Neural crest cell (in vitro differentiated cells): ENCODE data around the gene MROH2B. TPM values are rescaled to one million over a fixed set of nuclear protein-coding genes. Genes with fewer than 3 reads are reported as not detected.

Source experiments
- DNase-seq: peaks from one replicate; pipeline ENCODE4 v3.0.0; 2021; ENCODE audit warnings: low read depth, mixed read lengths, low spot score
- H3K27ac Mint-ChIP-seq: one replicate; pipeline ENCODE4 v1.8.0; 2021; ENCODE audit warnings: mild to moderate bottlenecking, mixed read lengths; ENCODE audit not compliant: unreplicated experiment
- H3K27me3 Mint-ChIP-seq: 2 replicates; pipeline ENCODE4 v1.8.0; 2021; ENCODE audit warnings: low read depth, mild to moderate bottlenecking, mixed read lengths
- H3K36me3 Mint-ChIP-seq: 2 replicates; pipeline ENCODE4 v1.8.0; 2021; ENCODE audit warnings: low read depth, mild to moderate bottlenecking, mixed read lengths
- H3K4me1 Mint-ChIP-seq: 2 replicates; pipeline ENCODE4 v1.8.0; 2021; ENCODE audit warnings: mixed read lengths
- H3K4me3 Mint-ChIP-seq: one replicate; pipeline ENCODE4 v1.8.0; 2021; ENCODE audit warnings: mild to moderate bottlenecking, mixed read lengths
- H3K9me3 Mint-ChIP-seq: 2 replicates; pipeline ENCODE4 v1.8.0; 2021; ENCODE audit warnings: mixed read lengths
- CTCF ChIP-seq: fragments of 200-600 bp; sonication (generic); conservative IDR thresholded peaks from 2 replicates; pipeline ENCODE4 v1.5.0; 2021; ENCODE audit warnings: antibody characterized with exemption, mild to moderate bottlenecking
- total RNA-seq: library from RNA; stranded (reverse); gene quantifications from 2 replicates; pipeline ENCODE4 v1.2.1, GENCODE V29; 2021

MROH2B gene
- total RNA-seq, 1 donor from 2014 or later: not detected

GRCh38 chr5:40973364-40974004 lies 97.7 kb downstream of the MROH2B start:
- Mint-ChIP-seq H3K9me3 (no peaks in the 10 kb centered on the region), H3K36me3 (no peaks in the 10 kb centered on the region), H3K27me3 (no peaks in the 10 kb centered on the region), H3K4me1 (no peaks in the 10 kb centered on the region), H3K27ac (no peak overlapping the region), H3K4me3 (no peak overlapping the region)
- TF ChIP-seq CTCF: no peak
- no peak for DNase-seq

GRCh38 chr5:40972434-40972833 lies 98.7 kb downstream of the MROH2B start:
- Mint-ChIP-seq H3K4me3 (no peak overlapping the region), H3K9me3 (no peaks in the 10 kb centered on the region), H3K4me1 (no peaks in the 10 kb centered on the region), H3K27me3 (no peaks in the 10 kb centered on the region), H3K27ac (no peak overlapping the region), H3K36me3 (no peaks in the 10 kb centered on the region)
- DNase-seq: no peak
- no peak for TF ChIP-seq CTCF

GRCh38 chr5:40962207-40962955 lies 108.8 kb downstream of the MROH2B start:
- TF ChIP-seq CTCF: no peak
- no peak overlapping the region for H3K27ac Mint-ChIP-seq
- H3K4me3 Mint-ChIP-seq: no peak overlapping the region
- DNase-seq: no peak
- H3K4me1 Mint-ChIP-seq: no peaks in the 10 kb centered on the region
- H3K9me3 Mint-ChIP-seq: peaks cover 3% of the 10 kb centered on the region
- H3K36me3 Mint-ChIP-seq: no peaks in the 10 kb centered on the region
- no peaks in the 10 kb centered on the region for H3K27me3 Mint-ChIP-seq

- Mint-ChIP-seq H3K36me3 (no peaks in the 10 kb centered on the region), H3K9me3 (peaks cover 3% of the 10 kb centered on the region), H3K4me3 (no peak overlapping the region), H3K4me1 (peaks cover 3% of the 10 kb centered on the region), H3K27ac (no peak overlapping the region), H3K27me3 (no peaks in the 10 kb centered on the region)
- TF ChIP-seq CTCF: no peak
- DNase-seq: no peak
Observed at GRCh38 chr5:40960037-40960436, 111.1 kb downstream of the MROH2B start.

DNA sequence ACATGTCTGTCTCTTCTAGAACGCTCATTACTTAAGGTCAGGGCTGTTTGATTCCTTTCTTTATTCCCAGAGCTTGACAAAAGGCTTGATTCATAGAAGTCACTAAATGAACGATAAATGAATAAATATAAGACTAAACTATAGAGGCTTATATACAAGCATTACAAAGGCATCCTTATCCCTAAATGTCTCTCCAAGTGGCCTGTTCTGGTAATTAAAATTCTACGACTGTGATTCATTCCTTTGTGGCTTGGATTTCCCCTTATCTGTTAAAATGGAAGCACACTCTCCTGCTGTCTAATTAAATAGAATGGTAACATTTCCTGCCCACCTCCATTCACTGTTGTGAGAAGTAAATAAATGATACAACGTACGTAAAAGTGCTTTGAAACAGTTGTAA lies 112.3 kb downstream of the MROH2B start:
- H3K4me1 Mint-ChIP-seq: peaks cover 4% of the 10 kb centered on the region
- H3K36me3 Mint-ChIP-seq: no peaks in the 10 kb centered on the region
- no peaks in the 10 kb centered on the region for H3K27me3 Mint-ChIP-seq
- no peak for DNase-seq
- H3K9me3 Mint-ChIP-seq: peaks cover 3% of the 10 kb centered on the region
- H3K27ac Mint-ChIP-seq: no peak overlapping the region
- H3K4me3 Mint-ChIP-seq: no peak overlapping the region
- no peak for TF ChIP-seq CTCF
